Uterine smooth muscle cell (primary cell): ENCODE results near the gene ICAM5. TPM values are rescaled to one million over a fixed set of nuclear protein-coding genes. Genes with fewer than 3 reads are reported as not detected.

Experiments
- total RNA-seq: library from RNA; depleted of rRNA; stranded (reverse); fragments of >200 nt; gene quantifications from 2 replicates; pipeline ENCODE4 v1.2.3, GENCODE V29; 2014

Gene ICAM5, protein sequence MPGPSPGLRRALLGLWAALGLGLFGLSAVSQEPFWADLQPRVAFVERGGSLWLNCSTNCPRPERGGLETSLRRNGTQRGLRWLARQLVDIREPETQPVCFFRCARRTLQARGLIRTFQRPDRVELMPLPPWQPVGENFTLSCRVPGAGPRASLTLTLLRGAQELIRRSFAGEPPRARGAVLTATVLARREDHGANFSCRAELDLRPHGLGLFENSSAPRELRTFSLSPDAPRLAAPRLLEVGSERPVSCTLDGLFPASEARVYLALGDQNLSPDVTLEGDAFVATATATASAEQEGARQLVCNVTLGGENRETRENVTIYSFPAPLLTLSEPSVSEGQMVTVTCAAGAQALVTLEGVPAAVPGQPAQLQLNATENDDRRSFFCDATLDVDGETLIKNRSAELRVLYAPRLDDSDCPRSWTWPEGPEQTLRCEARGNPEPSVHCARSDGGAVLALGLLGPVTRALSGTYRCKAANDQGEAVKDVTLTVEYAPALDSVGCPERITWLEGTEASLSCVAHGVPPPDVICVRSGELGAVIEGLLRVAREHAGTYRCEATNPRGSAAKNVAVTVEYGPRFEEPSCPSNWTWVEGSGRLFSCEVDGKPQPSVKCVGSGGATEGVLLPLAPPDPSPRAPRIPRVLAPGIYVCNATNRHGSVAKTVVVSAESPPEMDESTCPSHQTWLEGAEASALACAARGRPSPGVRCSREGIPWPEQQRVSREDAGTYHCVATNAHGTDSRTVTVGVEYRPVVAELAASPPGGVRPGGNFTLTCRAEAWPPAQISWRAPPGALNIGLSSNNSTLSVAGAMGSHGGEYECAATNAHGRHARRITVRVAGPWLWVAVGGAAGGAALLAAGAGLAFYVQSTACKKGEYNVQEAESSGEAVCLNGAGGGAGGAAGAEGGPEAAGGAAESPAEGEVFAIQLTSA
- total RNA-seq: 1.8 and 4.6 TPM in 2 replicates

GRCh38 chr19:10289836-10290356 is at the start of gene ICAM5:
Gene ICAM5, plus strand, starts transcription at chr19:10289952. Its CDS starts 92 bp downstream, at chr19:10290044.

DNA sequence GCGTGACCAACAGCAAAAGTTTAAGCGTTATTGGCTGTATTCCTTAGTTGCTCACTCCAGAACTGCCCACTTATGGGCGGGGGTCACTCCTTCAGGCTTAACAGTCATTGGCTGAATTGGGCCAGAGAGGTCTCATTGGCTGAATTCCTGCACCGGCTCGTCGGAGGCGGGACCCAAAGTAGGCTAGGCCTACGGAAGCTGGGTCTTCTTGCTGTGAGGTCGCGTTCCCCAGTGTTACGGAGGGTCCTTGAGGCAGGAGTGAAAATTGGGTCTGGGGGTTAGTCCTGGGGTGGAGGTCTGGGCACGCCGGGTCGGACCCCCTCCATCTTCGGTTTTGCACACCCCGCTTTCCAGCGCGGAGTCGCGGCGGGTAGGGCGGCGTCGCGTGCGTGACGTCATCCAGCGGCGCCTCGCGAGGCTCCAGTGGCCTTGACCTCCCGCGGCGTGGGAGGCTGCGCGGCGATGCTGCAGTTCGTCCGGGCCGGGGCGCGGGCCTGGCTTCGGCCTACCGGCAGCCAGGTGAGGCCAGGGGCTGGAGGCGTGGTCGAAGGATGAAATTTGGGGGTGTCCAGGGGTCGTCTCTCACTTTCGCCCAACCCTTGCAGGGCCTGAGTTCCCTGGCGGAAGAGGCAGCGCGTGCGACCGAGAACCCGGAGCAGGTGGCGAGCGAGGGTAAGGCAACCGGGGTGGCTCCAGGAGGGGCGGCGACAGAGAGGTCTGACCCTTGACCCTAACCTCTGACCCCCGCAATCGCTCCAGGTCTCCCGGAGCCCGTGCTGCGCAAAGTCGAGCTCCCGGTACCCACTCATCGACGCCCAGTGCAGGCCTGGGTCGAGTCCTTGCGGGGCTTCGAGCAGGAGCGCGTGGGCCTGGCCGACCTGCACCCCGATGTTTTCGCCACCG is 37.7 kb upstream of the ICAM5 start, which contains the start of gene MRPL4:
Gene MRPL4 (plus strand): TSS at position 423 of the 903 bp plus-strand sequence. CDS start 40 bp downstream, at position 463.

GRCh38 chr19:10270616-10271394 is 18.9 kb upstream of the ICAM5 start, which contains the start of gene ICAM1:
Gene ICAM1, plus strand, starts transcription at chr19:10271120. Its CDS starts 40 bp downstream, at chr19:10271160.

GRCh38 chr19:10286803-10287737 is 2.7 kb upstream of the ICAM5 start, which contains the start of gene ICAM4:
Gene ICAM4, plus strand, starts transcription at chr19:10286955. Its CDS starts 58 bp downstream, at chr19:10287013.

GRCh38 chr19:10309423-10309822 is 19.7 kb downstream of the ICAM5 start, which contains the start of gene ZGLP1:
Gene ZGLP1, minus strand, starts transcription at chr19:10309815.

GRCh38 chr19:10315335-10316214 is 25.8 kb downstream of the ICAM5 start, which contains the start of gene FDX2:
Gene FDX2, minus strand, starts transcription at chr19:10316015. Its CDS starts 19 bp downstream, at chr19:10315996.

GRCh38 chr19:10332965-10333757 is 43.4 kb downstream of the ICAM5 start, which contains the start of gene RAVER1:
Gene RAVER1, minus strand, starts transcription at chr19:10333529. Its CDS starts 22 bp downstream, at chr19:10333507.

DNA sequence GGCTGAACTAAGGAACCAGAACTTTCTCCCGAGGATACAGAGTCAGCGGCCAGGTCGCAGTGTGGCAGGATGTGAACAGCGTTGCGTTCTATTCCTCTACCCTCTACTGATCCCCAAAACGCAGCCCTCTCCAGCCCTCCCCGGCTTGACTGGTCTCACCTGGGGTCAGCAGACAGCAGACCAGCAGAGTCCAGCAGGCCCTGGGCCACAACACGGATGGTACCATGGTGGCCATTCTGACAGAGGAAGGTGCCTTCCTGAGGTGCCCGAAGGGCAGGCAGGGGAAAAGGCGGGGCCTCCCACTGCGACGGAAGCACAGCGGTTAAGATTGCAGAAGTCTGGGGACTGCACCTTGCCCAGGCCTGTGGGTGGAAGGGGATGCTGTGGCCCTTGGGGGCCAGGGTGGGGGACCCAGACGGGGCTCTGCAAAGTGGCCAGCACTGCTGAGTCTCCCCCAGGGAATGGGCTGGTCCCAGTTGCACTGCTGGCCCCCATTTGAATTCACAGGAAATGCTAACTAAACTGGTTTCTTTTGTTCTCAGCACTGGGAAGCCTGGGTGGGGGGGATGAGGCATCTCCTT is 49.7 kb downstream of the ICAM5 start, which contains the start of gene ICAM3:
Gene ICAM3 (minus strand): TSS at position 245 of the 581 bp plus-strand sequence. CDS start 10 bp downstream, at position 235.

Other genes with a start within 250 kb of the ICAM5 start
- 18.2 and 20.1 TPM in 2 replicates for gene SHFL, start 203.6 kb upstream of the ICAM5 start, total RNA-seq
- not detected in 2 replicates for gene ANGPTL6, start 187.3 kb upstream of the ICAM5 start, total RNA-seq
- 27.4 and 42.7 TPM in 2 replicates for gene PPAN, start 183.6 kb upstream of the ICAM5 start, total RNA-seq
- gene P2RY11, start 178.3 kb upstream of the ICAM5 start, total RNA-seq: 3.0 and 3.9 TPM in 2 replicates
- 318 and 322 TPM in 2 replicates for gene EIF3G, start 170.1 kb upstream of the ICAM5 start, total RNA-seq
- gene DNMT1, start 95.0 kb upstream of the ICAM5 start, total RNA-seq: 38.0 and 90.2 TPM in 2 replicates
- gene S1PR2, start 58.6 kb upstream of the ICAM5 start, total RNA-seq: 11.2 and 12.2 TPM in 2 replicates
- 22.2 and 27.1 TPM in 2 replicates for gene MRPL4, start 37.7 kb upstream of the ICAM5 start, total RNA-seq
- 4.8 and 5.6 TPM in 2 replicates for gene ICAM1, start 18.8 kb upstream of the ICAM5 start, total RNA-seq
- gene ICAM4, start 3.0 kb upstream of the ICAM5 start, total RNA-seq: 0.33 and 0.75 TPM in 2 replicates
- gene ZGLP1, start 19.9 kb downstream of the ICAM5 start, total RNA-seq: 0.22 and 0.87 TPM in 2 replicates
- gene FDX2, start 26.1 kb downstream of the ICAM5 start, total RNA-seq: 18.2 and 28.6 TPM in 2 replicates
- gene RAVER1, start 43.6 kb downstream of the ICAM5 start, total RNA-seq: 16.1 and 17.5 TPM in 2 replicates
- gene ICAM3, start 49.7 kb downstream of the ICAM5 start, total RNA-seq: 5.1 and 9.6 TPM in 2 replicates
- 80.7 and 101 TPM in 2 replicates for gene TYK2, start 90.6 kb downstream of the ICAM5 start, total RNA-seq
- gene CDC37, start 113.6 kb downstream of the ICAM5 start, total RNA-seq: 214 and 295 TPM in 2 replicates
- gene PDE4A, start 130.6 kb downstream of the ICAM5 start, total RNA-seq: 3.7 and 5.6 TPM in 2 replicates
- 77.9 and 93.1 TPM in 2 replicates for gene KEAP1, start 213.4 kb downstream of the ICAM5 start, total RNA-seq
- gene S1PR5, start 227.5 kb downstream of the ICAM5 start, total RNA-seq: 0.12 and 0.44 TPM in 2 replicates